Measurements from ENCODE around the gene CGB1.
"Not testable (repeated sequence)": the region's sequence is repeated elsewhere in the genome, so short reads cannot be mapped to it uniquely, and the experiment has no call there.

The CGB1 gene

GRCh38 chr19:49036815-49037214, at the start of gene CGB1:
TSS of gene CGB1 (minus strand) at chr19:49036895. CDS start at chr19:49036711, 184 bp downstream.
- not testable (repeated sequence) for DNase-seq

GRCh38 chr19:49086296-49086695, 49.6 kb upstream of the CGB1 start:
- DNase-seq, result no peak

- DNase-seq, result no peak
Measured at GRCh38 chr19:49085868-49086232, 49.2 kb upstream of the CGB1 start.

GRCh38 chr19:49085020-49085867, 48.5 kb upstream of the CGB1 start, which contains the start of gene SNRNP70:
TSS of gene SNRNP70 (plus strand) at chr19:49085451. CDS start at chr19:49086415, 964 bp downstream.
- DNase-seq, result peak; percentile 96

- DNase-seq, result no peak
Measured at GRCh38 chr19:49084206-49085019, 47.7 kb upstream of the CGB1 start.

GRCh38 chr19:49081273-49081672, 44.6 kb upstream of the CGB1 start:
- no peak for DNase-seq

- DNase-seq, result no peak
Measured at GRCh38 chr19:49080392-49080791, 43.7 kb upstream of the CGB1 start.

GRCh38 chr19:49074869-49075268, 38.2 kb upstream of the CGB1 start:
- DNase-seq, result not testable (repeated sequence)

GRCh38 chr19:49073514-49074378, 37.1 kb upstream of the CGB1 start:
- DNase-seq, result no peak

- no peak for DNase-seq
Measured at GRCh38 chr19:49071860-49072547, 35.3 kb upstream of the CGB1 start.

GRCh38 chr19:49070416-49070815, 33.7 kb upstream of the CGB1 start:
- no peak for DNase-seq

- no peak for DNase-seq
Measured at GRCh38 chr19:49069026-49069425, 32.3 kb upstream of the CGB1 start.

- DNase-seq, result no peak
Measured at GRCh38 chr19:49067554-49067953, 30.9 kb upstream of the CGB1 start.

- no peak for DNase-seq
Measured at GRCh38 chr19:49065905-49066512, 29.3 kb upstream of the CGB1 start.

- DNase-seq, result no peak
Measured at GRCh38 chr19:49064768-49065611, 28.3 kb upstream of the CGB1 start, which contains the start of gene NTF4. TSS of gene NTF4 (minus strand) at chr19:49064818. CDS start at chr19:49061997, 2,821 bp downstream.

- no peak for DNase-seq
Measured at GRCh38 chr19:49064029-49064629, 27.4 kb upstream of the CGB1 start.

- no peak for DNase-seq
Measured at GRCh38 chr19:49061445-49061844, 24.8 kb upstream of the CGB1 start.

GRCh38 chr19:49061000-49061399, 24.3 kb upstream of the CGB1 start:
- no peak for DNase-seq

GRCh38 chr19:49059053-49059452, 22.4 kb upstream of the CGB1 start:
- DNase-seq, result no peak

GRCh38 chr19:49058562-49058961, 21.9 kb upstream of the CGB1 start:
- DNase-seq, result no peak
